OCI-LY7 (cell line): ENCODE measurements around the gene HUS1. TPM values are rescaled to one million over a fixed set of nuclear protein-coding genes. Genes with fewer than 3 reads are reported as not detected.

ENCODE experiments used
- BruUV-seq: library from RNA; stranded (reverse); fragments of 400-500 nt; replicated peaks from 2 replicates; lab custom pipeline; 2021; lab: Mats Ljungman, UMichigan
- CTCF ChIA-PET: fragments of 300-600 bp; sonication (Branson Sonifier 250); formaldehyde crosslinking; loops from one replicate; lab custom pipeline; 2022; ENCODE audit warnings: antibody characterized with exemption; ENCODE audit not compliant: unreplicated experiment; lab: Charles Lee
- POLR2A ChIA-PET: fragments of 300-600 bp; sonication (Branson Sonifier 250); formaldehyde crosslinking; loops from one replicate; lab custom pipeline; 2022; ENCODE audit warnings: antibody characterized with exemption; lab: Charles Lee
- DNase-seq: peaks from one replicate; pipeline ENCODE4 v3.0.0-alpha.2; 2015; ENCODE audit warnings: low spot score
- H2AFZ ChIP-seq: fragments of 200-600 bp; sonication (generic), shearing (Covaris generic); 2 replicates; pipeline ENCODE4 v1.6.1; 2014; ENCODE audit warnings: mild to moderate bottlenecking, antibody characterized with exemption, low read length, moderate library complexity
- H3K27ac ChIP-seq: fragments of 200-600 bp; sonication (generic); 2 replicates; pipeline ENCODE4 v1.5.1; 2014; ENCODE audit warnings: mixed run types, low read depth, mild to moderate bottlenecking, moderate library complexity, low read length, inconsistent platforms; ENCODE audit not compliant: poor library complexity, severe bottlenecking
- H3K36me3 ChIP-seq: fragments of 200-600 bp; sonication (generic); 2 replicates; pipeline ENCODE4 v1.6.1; 2014; ENCODE audit warnings: mild to moderate bottlenecking, antibody characterized with exemption, low read length, moderate library complexity, mixed read lengths; ENCODE audit not compliant: insufficient read depth
- H3K4me1 ChIP-seq: fragments of 200-600 bp; sonication (generic); 2 replicates; pipeline ENCODE4 v1.5.1; 2014; ENCODE audit warnings: mild to moderate bottlenecking, low read length; ENCODE audit not compliant: insufficient read depth, poor library complexity, severe bottlenecking
- H3K4me2 ChIP-seq: fragments of 200-600 bp; sonication (generic); 2 replicates; pipeline ENCODE4 v1.6.1; 2014; ENCODE audit warnings: mild to moderate bottlenecking, low read length
- H3K4me3 ChIP-seq: fragments of 200-600 bp; sonication (generic); 2 replicates; pipeline ENCODE4 v1.5.1; 2014; ENCODE audit warnings: mild to moderate bottlenecking, low read depth, low read length; ENCODE audit not compliant: poor library complexity, severe bottlenecking
- H3K79me2 ChIP-seq: fragments of 200-600 bp; sonication (generic); 2 replicates; pipeline ENCODE4 v1.6.1; 2016; ENCODE audit warnings: low read depth, mild to moderate bottlenecking, low read length, moderate library complexity, mixed read lengths; ENCODE audit not compliant: insufficient read depth
- H3K9me2 ChIP-seq: fragments of 200-600 bp; sonication (generic); 2 replicates; pipeline ENCODE4 v1.6.1; 2016; ENCODE audit warnings: mild to moderate bottlenecking, low read length, mixed read lengths; ENCODE audit not compliant: insufficient read depth
- H3K9me3 ChIP-seq: fragments of 200-600 bp; sonication (generic); 2 replicates; pipeline ENCODE4 v1.6.1; 2014; ENCODE audit warnings: mild to moderate bottlenecking, mixed run types, low read length, mixed read lengths
- H4K20me1 ChIP-seq: fragments of 200-600 bp; sonication (generic); 2 replicates; pipeline ENCODE4 v1.6.1; 2014; ENCODE audit warnings: mild to moderate bottlenecking, antibody characterized with exemption, low read length, moderate library complexity, mixed read lengths; ENCODE audit not compliant: insufficient read depth
- CTCF ChIP-seq: fragments of 200-600 bp; sonication (generic); conservative IDR thresholded peaks from 2 replicates; pipeline ENCODE4 v1.5.1; 2014; ENCODE audit warnings: mild to moderate bottlenecking, antibody characterized with exemption, low read length, moderate library complexity, mixed read lengths
- EZH2phosphoT487 ChIP-seq: fragments of 200-600 bp; sonication (generic); IDR thresholded peaks from 2 replicates; pipeline ENCODE4 v1.6.1; 2018; ENCODE audit warnings: low read depth, borderline replicate concordance, mild to moderate bottlenecking, mixed run types, antibody characterized with exemption, low read length, moderate library complexity, mixed read lengths
- intact Hi-C: fragments of 100-400 bp; cut with micrococcal nuclease; formaldehyde crosslinking; loops from one replicate; pipeline ENCODE4 v1.10.0; 2022; ENCODE audit not compliant: unreplicated experiment
- total RNA-seq, 2 experiments: library from RNA; depleted of rRNA in 1 of 2; stranded (reverse); fragments of >200 nt in 1 of 2; shearing (Covaris generic) in 1 of 2; gene quantifications; 2 replicates each; pipeline ENCODE4 v1.2.3, GENCODE V29; 2014 to 2022

Gene HUS1
- total RNA-seq, 2 experiments from 2014 or later: 28.2 to 44.5 TPM

- no TSS peak for BruUV-seq
- H4K20me1 ChIP-seq: no peaks in the 10 kb centered on the region
- peak; percentile 86 for DNase-seq
- peak overlapping the region; percentile 70 for H3K4me2 ChIP-seq
- ChIA-PET POLR2A (interaction anchor here (0.7 to 1.7 kb wide), 13 partner anchors 8 to 671 kb away, joined by 3 to 6 read pairs (median 3); no protein-coding TSS in a partner anchor), CTCF (interaction anchor here (0.5 to 3.1 kb wide), 9 partner anchors 10 to 812 kb away, joined by 3 to 18 read pairs (median 3); no protein-coding TSS in a partner anchor)
- no peaks in the 10 kb centered on the region for H3K36me3 ChIP-seq
- H3K4me1 ChIP-seq: peaks cover 38% of the 10 kb centered on the region
- peak overlapping the region; percentile 80 for H3K27ac ChIP-seq
- H3K9me3 ChIP-seq: no peaks in the 10 kb centered on the region
- TF ChIP-seq EZH2phosphoT487: no peak
- peak; percentile 46; the same call in 1 of the 2 replicates for TF ChIP-seq CTCF
- H3K4me3 ChIP-seq: peak overlapping the region; percentile 42
- no peaks in the 10 kb centered on the region for H3K9me2 ChIP-seq
- H3K79me2 ChIP-seq: no peaks in the 10 kb centered on the region
- peak overlapping the region; percentile 63 for H2AFZ ChIP-seq
- intact Hi-C loops: loop anchor here (1.0 to 5.0 kb wide), 7 partner anchors 41 to 672 kb away; partner anchors contain the start of genes HUS1 and TNS3
Measured at GRCh38 chr7:47937711-47938573, 41.5 kb downstream of the HUS1 start.

DNA sequence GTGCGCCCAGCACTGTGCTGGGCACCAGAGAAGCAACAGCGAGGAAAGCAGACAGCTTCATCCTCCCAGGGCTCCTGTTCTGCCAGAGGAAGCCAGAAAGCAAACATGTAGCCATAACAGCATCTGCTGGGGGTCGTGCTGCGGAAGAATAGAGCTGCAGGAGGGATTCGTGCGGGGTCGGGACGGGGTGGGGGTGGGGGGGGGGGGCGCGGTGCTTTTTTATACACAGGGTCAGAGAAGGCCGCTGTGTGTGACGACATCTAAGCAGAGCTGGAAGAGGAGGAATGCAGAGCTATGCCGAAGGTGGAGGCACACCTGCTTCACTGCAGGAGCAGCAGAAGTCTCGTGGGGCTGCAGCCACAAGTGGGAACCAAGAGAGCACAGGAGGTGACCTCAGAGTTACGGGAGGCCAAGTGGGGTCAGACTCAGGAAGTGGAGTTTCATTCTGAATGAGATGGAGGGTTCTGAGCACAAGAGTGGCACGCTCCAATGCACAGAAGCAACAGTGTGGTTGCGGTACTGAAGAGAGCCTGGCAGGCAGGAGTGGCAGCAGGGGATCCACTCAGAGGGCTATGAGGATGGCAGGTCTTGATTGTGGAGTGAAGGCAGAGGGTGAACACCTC lies 42.2 kb downstream of the HUS1 start:
- H3K9me3 ChIP-seq: no peaks in the 10 kb centered on the region
- peak overlapping the region; percentile 80 for H3K27ac ChIP-seq
- peak; percentile 83 for DNase-seq
- peak overlapping the region; percentile 73 for H2AFZ ChIP-seq
- ChIA-PET CTCF (interaction anchor here (0.9 to 3.1 kb wide), 3 partner anchors 55 to 671 kb away, joined by 3 to 18 read pairs (median 3); no protein-coding TSS in a partner anchor), POLR2A (interaction anchor here (0.6 to 1.7 kb wide), 10 partner anchors 10 to 1395 kb away, joined by 3 to 4 read pairs (median 3); no protein-coding TSS in a partner anchor)
- H3K4me1 ChIP-seq: peaks cover 38% of the 10 kb centered on the region
- TF ChIP-seq EZH2phosphoT487 (no peak), CTCF (no peak)
- intact Hi-C loops: loop anchor here (5.0 kb wide), 3 partner anchors 45 to 355 kb away; partner anchors contain the start of gene TNS3
- H4K20me1 ChIP-seq: no peaks in the 10 kb centered on the region
- no peaks in the 10 kb centered on the region for H3K9me2 ChIP-seq
- BruUV-seq: no TSS peak
- H3K79me2 ChIP-seq: no peaks in the 10 kb centered on the region
- peak overlapping the region; percentile 42 for H3K4me3 ChIP-seq
- peak overlapping the region; percentile 70 for H3K4me2 ChIP-seq
- no peaks in the 10 kb centered on the region for H3K36me3 ChIP-seq
